Peyer's patch (tissue), 4 donors: ENCODE measurements around the gene GBP1. TPM values are rescaled to one million over a fixed set of nuclear protein-coding genes. Genes with fewer than 3 reads are reported as not detected.

Experiments
- DNase-seq, 3 donors: peaks; one replicate each; pipeline ENCODE4 v3.0.0-alpha.2; 2017 to 2019
- H3K27ac ChIP-seq, 4 donors: fragments of 200-600 bp; sonication (generic); one replicate each; pipeline ENCODE4 v1.5.1; 2016 to 2019
- H3K27me3 ChIP-seq, 2 donors: fragments of 200-600 bp; sonication (generic); one replicate each; pipeline ENCODE4 v1.5.1; 2019
- H3K36me3 ChIP-seq, 3 donors: fragments of 200-600 bp; sonication (generic); one replicate each; pipeline ENCODE4 v1.5.1; 2016 to 2019
- H3K4me1 ChIP-seq, 4 donors: fragments of 200-600 bp; sonication (generic); one replicate each; pipeline ENCODE4 v1.5.1; 2016 to 2019
- H3K4me3 ChIP-seq, 4 donors: fragments of 200-600 bp; sonication (generic); 1 replicate in 3 of 4; 2 replicates in 1 of 4; pipeline ENCODE4 v1.5.1; 2016 to 2019; ENCODE audit warnings: mild to moderate bottlenecking in 1 of 4
- H3K9me3 ChIP-seq, 4 donors: fragments of 200-600 bp; sonication (generic); one replicate each; pipeline ENCODE4 v1.5.1; 2016 to 2019; ENCODE audit warnings: mild to moderate bottlenecking in 1 of 4
- CTCF ChIP-seq, 6 experiments: fragments of 450-650 bp in 4 of 6; fragments of 200-600 bp in 2 of 6; sonication (generic) in 1 of 6; IDR thresholded peaks; one replicate each; pipeline ENCODE4 v1.5.1; 2017 to 2019; ENCODE audit warnings: antibody characterized with exemption in 6 of 6, mild to moderate bottlenecking in 3 of 6, moderate library complexity in 1 of 6
- POLR2A ChIP-seq, 2 donors: fragments of 450-650 bp; IDR thresholded peaks; one replicate each; pipeline ENCODE4 v1.5.1; 2017; ENCODE audit warnings: antibody characterized with exemption in 2 of 2, mild to moderate bottlenecking in 2 of 2, moderate library complexity in 2 of 2
- total RNA-seq, 4 donors: library from RNA; depleted of rRNA; stranded (reverse); fragments of >200 nt; gene quantifications; one replicate each; pipeline ENCODE4 v1.1.0, GENCODE V29; 2016

GBP1 gene, protein sequence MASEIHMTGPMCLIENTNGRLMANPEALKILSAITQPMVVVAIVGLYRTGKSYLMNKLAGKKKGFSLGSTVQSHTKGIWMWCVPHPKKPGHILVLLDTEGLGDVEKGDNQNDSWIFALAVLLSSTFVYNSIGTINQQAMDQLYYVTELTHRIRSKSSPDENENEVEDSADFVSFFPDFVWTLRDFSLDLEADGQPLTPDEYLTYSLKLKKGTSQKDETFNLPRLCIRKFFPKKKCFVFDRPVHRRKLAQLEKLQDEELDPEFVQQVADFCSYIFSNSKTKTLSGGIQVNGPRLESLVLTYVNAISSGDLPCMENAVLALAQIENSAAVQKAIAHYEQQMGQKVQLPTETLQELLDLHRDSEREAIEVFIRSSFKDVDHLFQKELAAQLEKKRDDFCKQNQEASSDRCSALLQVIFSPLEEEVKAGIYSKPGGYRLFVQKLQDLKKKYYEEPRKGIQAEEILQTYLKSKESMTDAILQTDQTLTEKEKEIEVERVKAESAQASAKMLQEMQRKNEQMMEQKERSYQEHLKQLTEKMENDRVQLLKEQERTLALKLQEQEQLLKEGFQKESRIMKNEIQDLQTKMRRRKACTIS
- 10 to 100 TPM; 19.7 to 91.6 (median 26.9) TPM for total RNA-seq

- DNase-seq, result no peak
- Histone ChIP-seq H3K4me3 (peak within 1 kb of the TSS; percentile 42 to 61 (median 50)), H3K36me3 (peaks cover 0 to 3% (median 0%) of the 10 kb centered on the region in 3 donors), H3K9me3 (no peaks in the 10 kb centered on the region), H3K27me3 (no peaks in the 10 kb centered on the region), H3K4me1 (peaks cover 0 to 13% (median 0%) of the 10 kb centered on the region in 4 donors), H3K27ac (peak within 1 kb of the TSS; percentile 70 to 89 (median 82))
- TF ChIP-seq POLR2A (IDR thresholded peaks at IDR 0.05) (peak in 1 of 2 donors; percentile 43), CTCF (IDR thresholded peaks at IDR 0.05) (no peak)
These were observed at the start of gene GBP1 for GRCh38 chr1:89065079-89065868. Gene GBP1, minus strand, starts transcription at chr1:89065208. Its CDS starts 1,974 bp downstream, at chr1:89063234.

DNA sequence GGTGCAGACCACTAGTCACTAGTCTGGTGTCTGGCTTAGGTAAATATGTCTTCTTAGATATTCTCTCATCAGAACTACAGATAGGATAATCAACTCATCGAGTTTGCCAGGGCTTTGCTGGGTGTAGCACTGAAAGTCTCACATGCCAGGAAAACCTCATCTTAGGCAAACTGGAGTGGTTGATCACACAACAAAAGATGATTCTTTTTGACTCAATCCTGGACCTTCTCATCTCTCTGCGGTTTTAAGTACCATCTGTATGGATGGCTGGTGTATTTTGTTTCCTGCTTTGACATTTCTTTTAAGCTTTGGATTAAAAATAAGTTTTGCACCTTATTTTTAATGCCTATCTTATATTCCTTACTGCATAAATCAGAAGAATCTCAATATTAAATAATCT, 49.7 kb upstream of the GBP1 start:
- Histone ChIP-seq H3K27ac (no peak overlapping the region), H3K4me3 (no peak overlapping the region), H3K9me3 (no peaks in the 10 kb centered on the region), H3K4me1 (no peaks in the 10 kb centered on the region), H3K36me3 (peaks cover 0 to 98% (median 0%) of the 10 kb centered on the region in 3 donors), H3K27me3 (no peaks in the 10 kb centered on the region)
- TF ChIP-seq CTCF (IDR thresholded peaks at IDR 0.05) (no peak), POLR2A (IDR thresholded peaks at IDR 0.05) (no peak)
- no peak for DNase-seq

DNA sequence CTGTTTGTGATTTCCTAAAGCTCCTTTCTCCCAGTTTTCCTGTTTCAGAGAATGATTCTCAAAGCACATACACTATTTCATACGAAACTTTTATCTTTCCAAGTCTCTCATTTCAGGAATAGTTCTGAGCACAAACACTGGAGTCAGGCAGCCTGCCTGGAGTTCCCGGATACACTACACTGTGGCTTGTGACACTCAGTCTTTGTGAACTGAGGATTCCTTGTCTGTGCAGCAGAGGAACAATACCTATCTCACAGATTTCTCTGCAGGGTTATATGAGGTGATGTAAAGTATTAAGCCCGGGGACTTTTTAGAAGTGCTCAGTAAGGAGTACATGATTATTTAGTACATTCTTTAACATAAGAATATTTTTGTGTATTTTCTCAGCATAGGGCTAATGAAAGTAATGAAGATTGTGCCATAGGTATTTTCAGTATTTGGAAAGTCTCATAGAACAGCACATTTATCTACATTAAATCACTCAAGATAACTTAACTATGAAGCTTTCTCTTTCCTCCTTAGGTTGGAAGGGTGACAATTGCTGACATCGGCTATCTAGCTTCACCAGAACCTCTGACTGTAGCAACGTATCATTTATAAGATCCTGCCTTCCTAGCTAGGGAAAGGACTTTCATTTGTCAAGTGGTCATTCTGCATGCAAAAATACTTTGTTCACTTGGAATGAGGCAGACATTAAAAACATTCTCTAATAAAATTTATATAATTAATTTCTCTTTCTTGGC, 48.0 kb upstream of the GBP1 start:
- TF ChIP-seq CTCF (IDR thresholded peaks at IDR 0.05) (no peak), POLR2A (IDR thresholded peaks at IDR 0.05) (no peak)
- no peak overlapping the region for H3K27ac ChIP-seq

DNA sequence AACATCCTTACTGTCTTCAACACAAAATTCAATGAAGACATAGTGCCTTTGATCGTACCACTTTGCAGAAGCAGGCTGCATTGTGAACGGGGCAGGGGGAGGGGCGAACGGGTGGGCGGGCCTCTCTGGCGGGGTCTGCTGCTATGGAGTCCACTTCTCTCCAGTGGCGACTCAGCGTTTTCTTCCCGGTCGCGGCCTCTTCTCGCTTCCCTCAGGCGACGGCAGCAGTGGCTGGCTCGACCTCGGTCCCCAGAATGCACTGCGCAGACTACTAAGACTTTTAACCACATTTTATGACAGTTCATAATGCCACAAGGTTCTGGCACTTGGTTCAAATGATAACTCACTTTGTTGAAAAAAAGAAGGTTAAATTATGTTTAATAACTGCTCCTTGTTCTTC, 39.7 kb upstream of the GBP1 start:
- H3K27ac ChIP-seq, result no peak overlapping the region
- DNase-seq, result no peak
- H3K4me3 ChIP-seq, result no peak overlapping the region
- TF ChIP-seq POLR2A (IDR thresholded peaks at IDR 0.05), result no peak
- TF ChIP-seq CTCF (IDR thresholded peaks at IDR 0.05), result no peak
- H3K4me1 ChIP-seq, result no peaks in the 10 kb centered on the region
- H3K9me3 ChIP-seq, result no peaks in the 10 kb centered on the region
- H3K27me3 ChIP-seq, result no peaks in the 10 kb centered on the region
- peaks cover 0 to 51% (median 0%) of the 10 kb centered on the region in 3 donors for H3K36me3 ChIP-seq

More for the DNA sequence above, 48.0 kb upstream of the GBP1 start:
- Histone ChIP-seq H3K4me1 (no peaks in the 10 kb centered on the region), H3K36me3 (peaks cover 0 to 98% (median 0%) of the 10 kb centered on the region in 3 donors), H3K27me3 (no peaks in the 10 kb centered on the region), H3K4me3 (no peak overlapping the region), H3K9me3 (no peaks in the 10 kb centered on the region)
- no peak for DNase-seq

DNA sequence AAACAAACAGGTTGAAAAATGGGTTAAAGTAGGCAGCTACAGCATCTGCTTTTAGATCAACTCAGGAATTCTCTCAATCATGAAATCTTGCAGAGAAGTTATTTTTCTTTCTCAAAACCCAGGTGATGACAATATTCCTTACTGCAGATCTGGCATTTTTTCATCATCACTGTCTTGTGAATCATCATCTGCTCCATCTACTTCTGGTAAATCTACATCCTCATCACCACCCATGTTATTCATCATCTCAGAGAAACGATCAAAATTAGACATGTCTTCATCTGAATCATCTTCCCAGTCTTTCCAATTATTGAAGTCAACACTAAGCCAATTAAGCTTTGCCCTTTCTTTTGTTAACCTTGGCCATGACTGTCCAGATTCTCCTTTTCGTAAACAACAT, 39.1 kb upstream of the GBP1 start:
- no peaks in the 10 kb centered on the region for H3K4me1 ChIP-seq
- no peak for DNase-seq
- TF ChIP-seq CTCF (IDR thresholded peaks at IDR 0.05) (no peak), POLR2A (IDR thresholded peaks at IDR 0.05) (no peak)
- H3K9me3 ChIP-seq, result no peaks in the 10 kb centered on the region
- no peak overlapping the region for H3K27ac ChIP-seq
- H3K36me3 ChIP-seq, result peaks cover 0 to 45% (median 0%) of the 10 kb centered on the region in 3 donors
- no peaks in the 10 kb centered on the region for H3K27me3 ChIP-seq
- H3K4me3 ChIP-seq, result no peak overlapping the region
